WTC11 (cell line): ENCODE measurements around the gene UBE2E1.
"Not testable (repeated sequence)": the region's sequence is repeated elsewhere in the genome, so short reads cannot be mapped to it uniquely, and the experiment has no call there.

Experiments used
- CTCF ChIP-seq: fragments of 200-600 bp; IDR thresholded peaks from 2 replicates; pipeline ENCODE4 v1.8.0; 2022; ENCODE audit warnings: antibody characterized with exemption
- E2F5 ChIP-seq: sonication (generic); formaldehyde crosslinking; IDR thresholded peaks from 2 replicates; pipeline ENCODE4 v1.8.1; 2022; ENCODE audit warnings: mild to moderate bottlenecking, moderate library complexity, missing genetic modification reagents
- ZSCAN18 ChIP-seq: fragments of 250-450 bp; sonication (Bioruptor Pico); IDR thresholded peaks from 2 replicates; pipeline ENCODE4 v2.1.2; 2022; ENCODE audit warnings: mild to moderate bottlenecking, moderate library complexity

- not testable (repeated sequence) for TF ChIP-seq CTCF; ZSCAN18 (CRISPR knock-in tag); E2F5 (CRISPR knock-in tag)
These were observed 65.6 kb downstream of the UBE2E1 start for GRCh38 chr3:23871361-23871760.
